Activated CD4-positive, alpha-beta T cell treated with anti-CD3 and anti-CD28 coated beads for 48 hours (primary cell): ENCODE measurements around the gene SEPTIN6.

Source experiments
- DNase-seq: peaks from one replicate; pipeline ENCODE4 v3.0.0-alpha.2; 2020

SEPTIN6 gene

GRCh38 chrX:119647552-119648420, 45.2 kb downstream of the SEPTIN6 start:
- peak; percentile 77 for DNase-seq

GRCh38 chrX:119647089-119647488, 45.9 kb downstream of the SEPTIN6 start:
- DNase-seq, result no peak

- no peak for DNase-seq
These were observed 46.5 kb downstream of the SEPTIN6 start for GRCh38 chrX:119646515-119646914.

GRCh38 chrX:119643696-119644095, 49.3 kb downstream of the SEPTIN6 start:
- no peak for DNase-seq
